Naive thymus-derived CD8-positive, alpha-beta T cell (primary cell): Measurements from ENCODE around the gene SORCS2. TPM values are rescaled to one million over a fixed set of nuclear protein-coding genes. Genes with fewer than 3 reads are reported as not detected.

Experiments
- ATAC-seq, 2 donors: fragments of 150-1000 bp; cut with Tn5 transposase in 1 of 2; sonication (Bioruptor Pico), chemical (Tn5 transposase) in 1 of 2; 1 replicate in 1 of 2; 2 replicates in 1 of 2; pipeline ENCODE4 v1.10.0; 2021; ENCODE audit warnings: mild to moderate bottlenecking in 2 of 2, moderate library complexity in 2 of 2
- POLR2A ChIA-PET: fragments of 350-600 bp; sonication (Branson Sonifier 250); formaldehyde crosslinking; loops from one replicate; lab custom pipeline; 2021; ENCODE audit warnings: antibody characterized with exemption; lab: Charles Lee
- DNase-seq, 10 donors: peaks; one replicate each; pipeline versions ENCODE4 v3.0.0 to v3.0.0-alpha.2; 2020 to 2022
- H3K27ac Mint-ChIP-seq, 10 donors: one replicate each; pipeline ENCODE4 v1.8.0; 2020 to 2022; ENCODE audit warnings: mild to moderate bottlenecking in 10 of 10, mixed read lengths in 10 of 10, moderate library complexity in 4 of 10, inconsistent platforms in 1 of 10
- H3K27me3 Mint-ChIP-seq, 5 donors: one replicate each; pipeline ENCODE4 v1.8.0; 2021 to 2022; ENCODE audit warnings: mixed read lengths in 5 of 5
- H3K36me3 Mint-ChIP-seq, 3 donors: one replicate each; pipeline ENCODE4 v1.8.0; 2020 to 2022; ENCODE audit warnings: mixed read lengths in 3 of 3, mild to moderate bottlenecking in 2 of 3, inconsistent platforms in 1 of 3
- H3K4me1 Mint-ChIP-seq, 4 donors: one replicate each; pipeline ENCODE4 v1.8.0; 2021 to 2022; ENCODE audit warnings: mixed read lengths in 4 of 4
- H3K4me3 Mint-ChIP-seq, 10 donors: one replicate each; pipeline ENCODE4 v1.8.0; 2020 to 2022; ENCODE audit warnings: mild to moderate bottlenecking in 10 of 10, mixed read lengths in 10 of 10, moderate library complexity in 6 of 10, inconsistent platforms in 1 of 10
- H3K9me3 Mint-ChIP-seq, 9 donors: one replicate each; pipeline ENCODE4 v1.8.0; 2020 to 2022; ENCODE audit warnings: mixed read lengths in 9 of 9, mild to moderate bottlenecking in 3 of 9, inconsistent platforms in 1 of 9, moderate library complexity in 1 of 9
- polyA plus RNA-seq, 3 donors: library from polyadenylated mRNA; unstranded; fragments of 300-500 nt; fragmentation: Illumina TruSeq; gene quantifications; one replicate each; pipeline ENCODE4 v1.2.3, GENCODE V29; 2021
- total RNA-seq, 8 experiments: library from RNA in 2 of 8; stranded (reverse) in 2 of 8; gene quantifications; one replicate each; pipeline ENCODE4 v1.2.3 and lab custom pipeline; 2021 to 2026

Gene SORCS2
- total and polyA plus RNA-seq, 5 experiments from 2014 or later: not detected

GRCh38 chr4:7299908-7300710 is 107.8 kb downstream of the SORCS2 start:
- Mint-ChIP-seq H3K4me3 (no peak overlapping the region), H3K9me3 (no peaks in the 10 kb centered on the region), H3K27me3 (peaks cover 2 to 51% (median 26%) of the 10 kb centered on the region in 5 donors), H3K4me1 (no peaks in the 10 kb centered on the region), H3K36me3 (no peaks in the 10 kb centered on the region), H3K27ac (peak overlapping the region in 1 of 10 donors; percentile 49)
- POLR2A ChIA-PET: no interaction called here
- ATAC-seq (no peak), DNase-seq (no peak)

GRCh38 chr4:7300711-7301095 is 108.4 kb downstream of the SORCS2 start:
- no peak overlapping the region for H3K4me3 Mint-ChIP-seq
- POLR2A ChIA-PET: no interaction called here
- H3K27ac Mint-ChIP-seq: no peak overlapping the region
- peaks cover 2 to 51% (median 26%) of the 10 kb centered on the region in 5 donors for H3K27me3 Mint-ChIP-seq
- ATAC-seq (no peak), DNase-seq (no peak)
- no peaks in the 10 kb centered on the region for H3K9me3 Mint-ChIP-seq
- H3K36me3 Mint-ChIP-seq: no peaks in the 10 kb centered on the region
- H3K4me1 Mint-ChIP-seq: no peaks in the 10 kb centered on the region

- no peak overlapping the region for H3K27ac Mint-ChIP-seq
- no peak for ATAC-seq
- H3K36me3 Mint-ChIP-seq: no peaks in the 10 kb centered on the region
- POLR2A ChIA-PET: no interaction called here
- DNase-seq: no peak
- no peaks in the 10 kb centered on the region for H3K9me3 Mint-ChIP-seq
- no peaks in the 10 kb centered on the region for H3K4me1 Mint-ChIP-seq
- H3K4me3 Mint-ChIP-seq: no peak overlapping the region
- peaks cover 2 to 51% (median 31%) of the 10 kb centered on the region in 5 donors for H3K27me3 Mint-ChIP-seq
Measured at GRCh38 chr4:7301126-7301785, 108.9 kb downstream of the SORCS2 start.

- Mint-ChIP-seq H3K4me3 (no peak overlapping the region), H3K27ac (no peak overlapping the region), H3K36me3 (no peaks in the 10 kb centered on the region), H3K4me1 (no peaks in the 10 kb centered on the region), H3K27me3 (peaks cover 2 to 51% (median 35%) of the 10 kb centered on the region in 5 donors), H3K9me3 (no peaks in the 10 kb centered on the region)
- DNase-seq: no peak
- POLR2A ChIA-PET: no interaction called here
- no peak for ATAC-seq
Measured at GRCh38 chr4:7301846-7302630, 109.7 kb downstream of the SORCS2 start.

GRCh38 chr4:7302781-7303404 is 110.6 kb downstream of the SORCS2 start:
- Mint-ChIP-seq H3K27ac (no peak overlapping the region), H3K4me3 (no peak overlapping the region), H3K9me3 (no peaks in the 10 kb centered on the region), H3K27me3 (peaks cover 4 to 53% (median 40%) of the 10 kb centered on the region in 5 donors), H3K4me1 (no peaks in the 10 kb centered on the region), H3K36me3 (no peaks in the 10 kb centered on the region)
- POLR2A ChIA-PET: no interaction called here
- ATAC-seq (no peak), DNase-seq (no peak)

GRCh38 chr4:7303561-7303960 is 111.2 kb downstream of the SORCS2 start:
- Mint-ChIP-seq H3K27ac (no peak overlapping the region), H3K36me3 (no peaks in the 10 kb centered on the region), H3K27me3 (peaks cover 4 to 53% (median 38%) of the 10 kb centered on the region in 5 donors), H3K4me1 (no peaks in the 10 kb centered on the region), H3K4me3 (no peak overlapping the region), H3K9me3 (no peaks in the 10 kb centered on the region)
- POLR2A ChIA-PET: no interaction called here
- DNase-seq (no peak), ATAC-seq (no peak)

GRCh38 chr4:7304436-7304835 is 112.1 kb downstream of the SORCS2 start:
- Mint-ChIP-seq H3K27ac (no peak overlapping the region), H3K36me3 (no peaks in the 10 kb centered on the region), H3K4me3 (no peak overlapping the region), H3K4me1 (no peaks in the 10 kb centered on the region), H3K9me3 (no peaks in the 10 kb centered on the region), H3K27me3 (peaks cover 5 to 53% (median 31%) of the 10 kb centered on the region in 5 donors)
- no peak for DNase-seq
- POLR2A ChIA-PET: no interaction called here
- no peak for ATAC-seq

GRCh38 chr4:7306021-7306965 is 114.0 kb downstream of the SORCS2 start:
- H3K4me3 Mint-ChIP-seq: peak overlapping the region in 1 of 10 donors; percentile 7
- ATAC-seq (no peak), DNase-seq (no peak)
- H3K27ac Mint-ChIP-seq: peak overlapping the region in 1 of 10 donors; percentile 73
- peaks cover 5 to 40% (median 21%) of the 10 kb centered on the region in 5 donors for H3K27me3 Mint-ChIP-seq
- POLR2A ChIA-PET: no interaction called here
- H3K9me3 Mint-ChIP-seq: no peaks in the 10 kb centered on the region
- no peaks in the 10 kb centered on the region for H3K4me1 Mint-ChIP-seq
- H3K36me3 Mint-ChIP-seq: no peaks in the 10 kb centered on the region

- Mint-ChIP-seq H3K4me1 (no peaks in the 10 kb centered on the region), H3K27me3 (peaks cover 5 to 38% (median 21%) of the 10 kb centered on the region in 5 donors), H3K27ac (no peak overlapping the region), H3K9me3 (no peaks in the 10 kb centered on the region), H3K36me3 (no peaks in the 10 kb centered on the region), H3K4me3 (no peak overlapping the region)
- DNase-seq (no peak), ATAC-seq (no peak)
- POLR2A ChIA-PET: no interaction called here
Measured at GRCh38 chr4:7306986-7307385, 114.6 kb downstream of the SORCS2 start.

- H3K27me3 Mint-ChIP-seq: peaks cover 5 to 38% (median 21%) of the 10 kb centered on the region in 5 donors
- H3K4me1 Mint-ChIP-seq: no peaks in the 10 kb centered on the region
- no peaks in the 10 kb centered on the region for H3K36me3 Mint-ChIP-seq
- no peak overlapping the region for H3K27ac Mint-ChIP-seq
- no peak overlapping the region for H3K4me3 Mint-ChIP-seq
- DNase-seq: no peak
- H3K9me3 Mint-ChIP-seq: peaks cover 0 to 3% (median 0%) of the 10 kb centered on the region in 9 donors
- POLR2A ChIA-PET: no interaction called here
- no peak for ATAC-seq
Measured at GRCh38 chr4:7307394-7308099, 115.2 kb downstream of the SORCS2 start.

GRCh38 chr4:7309181-7309580 is 116.8 kb downstream of the SORCS2 start:
- Mint-ChIP-seq H3K4me3 (no peak overlapping the region), H3K9me3 (peaks cover 0 to 3% (median 0%) of the 10 kb centered on the region in 9 donors), H3K27ac (no peak overlapping the region), H3K36me3 (no peaks in the 10 kb centered on the region), H3K27me3 (peaks cover 5 to 29% (median 18%) of the 10 kb centered on the region in 5 donors), H3K4me1 (peaks cover 0 to 3% (median 0%) of the 10 kb centered on the region in 4 donors)
- DNase-seq (no peak), ATAC-seq (no peak)
- POLR2A ChIA-PET: no interaction called here
